ENCODE results near the gene ACTR3C.
A peak's percentile ranks its signal among the peaks of the same experiment; 100 is the strongest.
"Not testable (repeated sequence)": the region's sequence is repeated elsewhere in the genome, so short reads cannot be mapped to it uniquely, and the experiment has no call there.

ACTR3C gene

DNA sequence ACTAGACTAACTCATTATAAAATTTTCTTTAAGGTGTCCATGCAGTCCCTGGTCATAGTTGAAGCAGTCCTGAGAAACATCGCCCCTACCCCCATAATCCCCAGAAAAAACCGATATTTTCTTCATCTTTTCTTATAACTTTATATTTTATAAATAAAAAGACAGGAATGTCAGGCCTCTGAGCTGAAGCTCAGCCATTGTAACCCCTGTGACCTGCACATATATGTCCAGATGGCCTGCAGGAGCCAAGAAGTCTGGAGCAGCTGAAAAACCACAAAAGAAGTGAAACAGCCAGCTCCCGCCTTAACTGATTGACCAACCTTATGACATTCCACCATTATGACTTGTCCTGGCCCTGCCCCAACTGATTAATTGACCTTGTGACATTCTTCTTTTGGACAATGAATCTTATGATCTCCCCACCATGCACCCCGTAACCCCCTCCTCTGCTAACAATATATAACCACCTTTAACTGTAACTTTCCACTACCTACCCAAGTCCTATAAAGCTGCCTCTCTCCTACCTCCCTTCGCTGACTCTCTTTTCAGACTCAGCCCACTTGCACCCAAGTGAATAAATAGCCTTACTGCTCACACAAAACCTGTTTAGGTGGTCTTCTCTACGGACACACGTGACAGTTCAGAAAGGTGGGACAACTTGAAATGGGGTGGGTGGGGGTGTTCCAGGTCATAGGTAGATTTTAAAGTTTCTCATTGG, 10.5 kb downstream of the ACTR3C start:
- DNase-seq: not testable (repeated sequence)

DNA sequence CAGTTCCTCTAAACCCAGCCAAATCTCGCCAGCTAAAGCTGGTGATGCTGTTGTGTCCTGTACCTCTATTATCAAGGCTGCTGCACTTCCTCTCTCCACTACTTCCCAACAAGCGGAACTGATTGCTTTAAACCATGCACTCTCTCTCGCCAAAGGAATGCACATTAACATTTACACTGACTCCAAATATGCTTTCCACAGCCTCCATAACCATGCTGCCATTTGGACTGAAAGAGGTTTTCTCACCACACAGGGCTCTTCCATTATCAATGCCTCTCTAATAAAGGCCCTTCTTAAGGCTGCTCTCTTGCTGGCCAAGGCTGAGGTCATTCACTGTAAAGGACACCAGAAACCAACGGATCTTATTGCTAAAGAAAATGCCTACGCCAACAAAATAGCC, 11.6 kb downstream of the ACTR3C start:
- DNase-seq: no peak

DNA sequence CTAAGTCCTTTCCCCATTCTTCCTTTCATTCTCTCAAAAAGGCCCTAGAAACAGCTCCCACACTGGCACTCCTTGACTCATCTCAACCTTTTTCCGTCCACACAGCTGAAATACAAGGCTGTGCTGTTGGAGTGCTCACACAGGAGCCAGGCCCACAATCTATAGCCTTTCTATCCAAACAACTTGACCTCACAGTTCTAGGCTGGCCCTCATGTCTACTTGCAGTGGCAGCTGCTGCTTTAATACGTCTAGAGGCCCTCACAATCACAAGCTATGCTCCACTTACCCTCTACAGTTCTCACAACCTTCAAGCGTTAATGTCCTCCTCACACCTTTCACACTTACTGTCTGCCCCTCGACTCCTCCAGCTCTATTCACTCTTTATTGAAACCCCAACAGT, 12.2 kb downstream of the ACTR3C start:
- DNase-seq: no peak

DNA sequence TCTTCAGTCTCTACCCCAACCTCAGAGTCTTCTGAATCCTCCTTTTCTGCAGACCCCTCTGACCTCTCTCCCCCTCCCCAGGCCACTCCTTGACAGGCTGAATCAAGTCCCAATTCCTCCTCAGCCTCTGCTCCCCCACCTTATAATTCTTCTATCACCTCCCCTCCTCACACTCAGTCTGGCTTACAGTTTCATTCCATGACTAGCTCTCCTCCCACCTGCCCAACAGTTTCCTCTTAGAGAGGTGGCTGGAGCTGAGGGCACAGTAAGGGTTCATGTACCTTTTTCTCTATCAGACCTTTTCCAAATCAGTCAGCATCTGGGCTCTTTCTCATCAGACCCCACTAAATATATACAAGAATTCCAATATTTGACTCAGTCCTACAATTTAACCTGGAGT, 14.8 kb downstream of the ACTR3C start:
- no peak for DNase-seq

- DNase-seq: no peak
Observed at GRCh38 chr7:150307904-150308303, 15.4 kb downstream of the ACTR3C start.

DNA sequence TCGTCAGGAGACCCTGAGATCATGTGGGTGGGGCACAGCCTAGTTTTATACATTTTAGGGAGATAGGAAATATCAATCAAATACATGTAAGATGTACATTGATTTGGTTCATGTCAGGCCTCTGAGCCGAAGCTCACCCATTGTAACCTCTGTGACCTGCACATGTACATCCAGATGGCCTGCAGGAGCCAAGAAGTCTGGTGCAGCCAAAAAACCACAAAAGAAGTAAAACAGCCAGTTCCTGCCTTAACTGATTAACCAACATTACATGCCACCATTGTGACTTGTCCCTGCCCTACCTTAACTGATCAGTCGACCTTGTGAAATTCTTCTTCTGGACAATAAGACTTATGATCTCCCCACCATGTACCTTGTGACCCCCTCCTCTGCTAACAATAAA, 16.2 kb downstream of the ACTR3C start:
- DNase-seq: no peak

- not testable (repeated sequence) for DNase-seq
Observed at GRCh38 chr7:150306377-150306776, 17.0 kb downstream of the ACTR3C start.

GRCh38 chr7:150305903-150306284, 17.5 kb downstream of the ACTR3C start:
- not testable (repeated sequence) for DNase-seq

DNA sequence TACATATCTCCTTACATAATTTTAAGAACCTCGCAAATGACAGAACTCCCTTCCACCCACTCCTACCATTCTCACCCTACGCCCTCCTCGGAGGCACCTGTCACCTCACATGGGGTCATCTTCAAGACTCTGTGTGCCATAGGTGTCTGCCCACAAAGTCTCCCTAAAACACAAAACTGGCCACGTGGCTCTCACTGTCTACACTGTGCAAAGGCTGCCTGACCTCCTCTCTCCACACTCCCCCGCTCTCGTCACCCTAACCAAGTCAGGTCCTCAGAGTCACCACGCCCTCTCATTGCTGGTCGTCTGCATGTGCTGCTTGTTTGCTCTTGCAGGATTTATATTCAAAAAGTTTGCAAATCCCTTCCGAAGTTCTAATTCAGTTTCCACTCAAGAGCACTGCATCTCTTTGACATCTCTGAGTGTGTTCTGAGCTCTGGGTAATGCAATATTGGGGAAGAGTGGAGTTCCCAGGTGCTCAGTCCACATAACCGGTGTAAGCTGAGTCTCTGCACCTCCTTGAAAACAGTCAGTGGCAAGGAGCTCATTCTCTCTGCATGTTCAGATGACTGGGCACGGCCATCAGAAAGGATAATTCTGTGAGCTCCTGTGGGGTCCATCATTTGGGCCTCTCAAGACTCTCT, 18.0 kb downstream of the ACTR3C start:
- DNase-seq: not testable (repeated sequence)

DNA sequence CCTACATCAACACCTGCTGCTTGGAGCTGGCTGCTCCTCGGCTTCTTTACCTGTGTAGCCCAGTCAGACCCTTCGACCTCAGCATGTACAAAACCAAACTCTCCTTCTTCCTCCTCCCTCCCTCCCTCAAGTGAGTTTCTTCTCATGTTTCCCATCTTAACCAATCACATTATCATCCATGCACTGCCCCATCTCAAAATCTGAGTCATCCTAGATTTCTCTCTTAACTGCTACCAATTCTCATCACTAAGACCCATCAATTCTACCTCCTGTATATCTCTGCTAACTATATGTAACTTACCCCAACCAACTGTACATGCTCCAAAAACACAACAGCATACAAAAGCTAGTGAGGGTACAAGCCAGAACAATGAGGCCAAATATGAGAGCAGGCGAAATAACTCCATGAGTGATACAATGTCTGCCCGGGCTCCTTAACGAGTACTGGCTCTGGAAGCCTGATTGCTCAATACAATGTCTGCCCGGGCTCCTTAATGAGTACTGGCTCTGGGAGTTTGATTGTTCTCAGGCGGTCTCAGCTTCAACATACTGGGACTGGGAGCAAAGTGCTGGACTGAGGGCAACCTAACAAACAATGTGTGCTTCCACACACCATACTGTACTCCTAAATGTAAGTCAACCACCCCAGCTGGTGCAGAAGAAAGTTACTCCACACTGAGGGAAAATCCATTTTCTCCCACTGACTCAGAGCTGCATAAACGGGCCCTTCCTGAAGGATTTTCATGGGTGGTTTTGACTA, 18.7 kb downstream of the ACTR3C start:
- not testable (repeated sequence) for DNase-seq

- not testable (repeated sequence) for DNase-seq
Observed at GRCh38 chr7:150302908-150303310, 20.4 kb downstream of the ACTR3C start.

- not testable (repeated sequence) for DNase-seq
Observed at GRCh38 chr7:150297978-150298377, 25.4 kb downstream of the ACTR3C start.

DNA sequence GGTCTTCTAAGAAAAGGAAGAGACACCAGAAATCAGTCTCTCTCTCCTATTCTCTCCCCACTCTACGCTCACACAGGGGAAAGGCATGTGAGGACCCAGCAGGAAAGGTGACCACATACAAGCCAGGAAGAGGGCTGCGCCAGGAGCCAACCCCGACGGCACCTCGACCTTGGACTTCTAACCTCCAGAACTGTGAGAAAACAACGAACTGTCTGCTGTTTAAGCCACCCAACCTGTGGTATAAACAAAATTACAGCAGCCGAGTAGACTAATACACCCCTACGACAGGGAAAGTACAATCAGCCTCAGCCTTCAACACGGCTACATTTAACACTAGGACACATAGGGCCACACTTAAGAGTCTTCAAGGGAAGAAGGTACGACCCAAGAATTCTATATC, 26.5 kb downstream of the ACTR3C start:
- not testable (repeated sequence) for DNase-seq

GRCh38 chr7:150295614-150296013, 27.7 kb downstream of the ACTR3C start:
- DNase-seq: not testable (repeated sequence)

- DNase-seq: not testable (repeated sequence)
Observed at GRCh38 chr7:150295027-150295426, 28.3 kb downstream of the ACTR3C start.

DNA sequence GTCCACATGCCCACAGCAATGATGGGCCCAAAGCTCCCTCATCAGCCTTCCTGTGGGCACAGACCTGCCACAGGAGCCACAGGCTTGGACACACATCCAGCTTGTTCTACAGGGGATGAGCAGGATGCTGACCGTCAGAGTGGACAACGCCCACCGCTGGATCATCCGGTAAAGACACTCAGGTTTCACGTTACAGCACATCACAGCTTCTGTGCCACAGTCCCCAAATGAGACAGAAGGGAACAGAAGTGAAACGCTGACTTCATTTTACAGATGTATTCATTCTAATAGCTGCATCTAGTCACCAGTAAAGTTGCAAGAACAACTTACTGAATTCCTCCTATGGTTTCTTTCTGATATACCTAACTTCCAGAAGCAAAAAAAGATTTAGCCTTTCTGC, 33.0 kb downstream of the ACTR3C start:
- not testable (repeated sequence) for DNase-seq

- DNase-seq: not testable (repeated sequence)
Observed at GRCh38 chr7:150288816-150289215, 34.5 kb downstream of the ACTR3C start.

GRCh38 chr7:150287815-150288214, 35.5 kb downstream of the ACTR3C start:
- DNase-seq: not testable (repeated sequence)

- peak; percentile 35 to 45 for DNase-seq
Observed at GRCh38 chr7:150285849-150286754, 37.2 kb downstream of the ACTR3C start.

GRCh38 chr7:150283608-150284007, 39.7 kb downstream of the ACTR3C start:
- not testable (repeated sequence) for DNase-seq

DNA sequence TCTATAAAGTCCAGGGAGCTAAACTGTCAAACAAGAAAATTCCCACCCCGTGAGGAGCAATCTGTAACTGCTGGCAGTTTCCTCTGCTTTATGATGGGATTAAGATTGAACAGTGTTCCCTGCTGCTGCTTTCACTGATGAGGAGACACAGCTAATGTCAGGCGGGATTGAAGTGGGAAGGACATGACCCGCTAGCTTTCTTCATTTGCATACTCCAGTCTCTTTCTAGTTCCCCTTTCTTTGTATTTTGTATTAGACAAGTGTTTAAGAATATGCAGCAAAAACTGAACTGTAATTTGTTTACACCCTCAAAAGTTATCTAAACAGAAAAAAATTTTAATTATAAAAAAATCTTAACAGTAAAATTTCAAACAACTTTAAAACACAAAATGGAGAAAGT, 40.2 kb downstream of the ACTR3C start:
- DNase-seq: not testable (repeated sequence)

DNA sequence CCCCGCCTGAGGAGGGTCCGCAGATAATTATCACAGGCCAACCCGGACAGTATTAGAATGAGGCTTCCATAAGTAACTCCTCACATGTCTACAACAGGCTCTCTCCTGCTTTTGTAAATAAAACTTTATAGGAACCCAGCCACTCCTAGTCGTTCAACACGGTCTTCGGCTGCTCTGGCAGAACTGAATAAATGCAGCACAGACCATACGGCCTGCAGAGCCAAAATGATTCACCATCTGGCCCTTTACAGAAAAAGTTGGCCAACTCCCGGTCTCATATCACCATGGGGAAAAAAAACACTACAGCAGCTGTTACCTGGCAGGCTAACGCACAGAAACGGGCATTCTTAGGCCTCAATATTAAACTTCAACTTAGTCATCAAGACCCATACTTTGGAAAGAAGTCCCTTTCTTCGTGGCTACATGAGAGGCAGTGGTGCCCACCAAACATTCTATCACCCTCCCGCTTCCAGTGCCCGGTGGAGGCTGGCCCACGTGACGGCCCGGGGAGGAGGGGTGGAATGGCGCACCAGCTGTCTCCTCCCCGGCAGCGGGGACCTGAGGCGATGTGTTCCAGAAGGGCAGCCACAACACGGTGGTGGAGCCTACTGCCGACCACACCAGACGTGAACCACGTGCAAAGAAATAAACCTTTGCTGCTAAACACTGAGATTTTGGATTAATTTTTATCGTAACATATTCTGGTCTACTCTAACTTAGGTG, 41.5 kb downstream of the ACTR3C start:
- not testable (repeated sequence) for DNase-seq
